ENCODE results near the gene TNS4. TPM values are rescaled to one million over a fixed set of nuclear protein-coding genes. Genes with fewer than 3 reads are reported as not detected.
A peak's percentile ranks its signal among the peaks of the same experiment; 100 is the strongest.

Gene TNS4
- polyA plus RNA-seq, 2 of the 4 experiments (the other 2 are of a cell fraction), result 24.2 to 73.5 TPM

DNA sequence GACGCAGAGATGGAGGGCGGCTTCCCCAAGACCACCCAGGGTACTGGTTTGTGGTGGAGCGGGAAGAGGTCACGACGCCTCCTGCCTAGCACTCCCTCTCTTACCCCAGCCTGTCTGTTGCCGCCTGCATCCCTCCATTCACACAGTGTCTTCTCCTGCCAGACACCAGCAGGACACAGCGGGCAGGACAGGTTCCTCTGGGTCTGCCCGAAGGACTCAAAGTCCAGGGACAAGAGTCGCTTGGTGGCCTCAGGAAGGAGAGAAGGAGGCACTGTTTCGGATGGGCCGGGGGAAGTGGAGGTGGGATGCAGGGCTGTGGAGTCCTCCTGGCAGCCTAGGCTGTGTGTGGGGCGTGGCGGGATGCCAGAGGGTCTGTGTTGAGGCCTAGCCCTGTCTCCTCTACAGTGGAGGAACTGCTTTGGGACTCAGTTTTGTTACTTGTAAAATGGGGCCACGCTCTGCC, 19.6 kb upstream of the TNS4 start:
- no peak overlapping the region for H3K4me3 ChIP-seq
- H3K4me1 ChIP-seq, result peaks cover 76% of the 10 kb centered on the region
- peak overlapping the region; percentile 97 to 99 for H3K27ac ChIP-seq
- peaks cover 30% of the 10 kb centered on the region for H3K9me3 ChIP-seq
- CTCF ChIA-PET, result interaction anchor here (0.7 to 36.6 kb wide), 11 partner anchors 13 to 66 kb away, joined by 3 to 1144 read pairs (median 11); partner anchors contain the start of genes CCR7 and IGFBP4
- FAIRE-seq (no peak), ATAC-seq (no peak), DNase-seq (ENCODE audit: low read depth in 1 of 2, low spot score in 1 of 2) (no peak)
- WGBS (ENCODE audit: missing lambda C conversion rate), result 80% methylated on average over 14 of the region's 14 CpGs
- H3K4me2 ChIP-seq, result peak overlapping the region; percentile 48
- POLR2A ChIA-PET, result interaction anchor here (0.6 to 1.5 kb wide), 8 partner anchors 22 to 58 kb away, joined by 3 to 5 read pairs (median 4); no protein-coding TSS in a partner anchor
- TF ChIP-seq SREBF2 (IDR thresholded peaks at IDR 0.05), result no peak
- no peak; the same call in 2 of the 3 replicates for TF ChIP-seq SMC3 (IDR thresholded peaks at IDR 0.05)
- no peak for TF ChIP-seq CHD2 (IDR thresholded peaks at IDR 0.05; ENCODE audit: low read length, partially characterized antibody)
- no peak for TF ChIP-seq RAD21 (conservative IDR thresholded peaks at IDR 0.05 in 1 of 2, IDR thresholded peaks at IDR 0.05 in 1 of 2)
- TF ChIP-seq EP300 (IDR thresholded peaks at IDR 0.05), result no peak
- TF ChIP-seq EHF (CRISPR knock-in tag; IDR thresholded peaks at IDR 0.05), result no peak
- TF ChIP-seq, protein P1, sequence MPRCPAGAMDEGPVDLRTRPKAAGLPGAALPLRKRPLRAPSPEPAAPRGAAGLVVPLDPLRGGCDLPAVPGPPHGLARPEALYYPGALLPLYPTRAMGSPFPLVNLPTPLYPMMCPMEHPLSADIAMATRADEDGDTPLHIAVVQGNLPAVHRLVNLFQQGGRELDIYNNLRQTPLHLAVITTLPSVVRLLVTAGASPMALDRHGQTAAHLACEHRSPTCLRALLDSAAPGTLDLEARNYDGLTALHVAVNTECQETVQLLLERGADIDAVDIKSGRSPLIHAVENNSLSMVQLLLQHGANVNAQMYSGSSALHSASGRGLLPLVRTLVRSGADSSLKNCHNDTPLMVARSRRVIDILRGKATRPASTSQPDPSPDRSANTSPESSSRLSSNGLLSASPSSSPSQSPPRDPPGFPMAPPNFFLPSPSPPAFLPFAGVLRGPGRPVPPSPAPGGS (IDR thresholded peaks at IDR 0.05), result no peak
- no peak for TF ChIP-seq JUNB (IDR thresholded peaks at IDR 0.05)
- TF ChIP-seq NPAS2 (CRISPR knock-in tag; IDR thresholded peaks at IDR 0.05; ENCODE audit: borderline replicate concordance), result no peak
- TF ChIP-seq, protein P2, sequence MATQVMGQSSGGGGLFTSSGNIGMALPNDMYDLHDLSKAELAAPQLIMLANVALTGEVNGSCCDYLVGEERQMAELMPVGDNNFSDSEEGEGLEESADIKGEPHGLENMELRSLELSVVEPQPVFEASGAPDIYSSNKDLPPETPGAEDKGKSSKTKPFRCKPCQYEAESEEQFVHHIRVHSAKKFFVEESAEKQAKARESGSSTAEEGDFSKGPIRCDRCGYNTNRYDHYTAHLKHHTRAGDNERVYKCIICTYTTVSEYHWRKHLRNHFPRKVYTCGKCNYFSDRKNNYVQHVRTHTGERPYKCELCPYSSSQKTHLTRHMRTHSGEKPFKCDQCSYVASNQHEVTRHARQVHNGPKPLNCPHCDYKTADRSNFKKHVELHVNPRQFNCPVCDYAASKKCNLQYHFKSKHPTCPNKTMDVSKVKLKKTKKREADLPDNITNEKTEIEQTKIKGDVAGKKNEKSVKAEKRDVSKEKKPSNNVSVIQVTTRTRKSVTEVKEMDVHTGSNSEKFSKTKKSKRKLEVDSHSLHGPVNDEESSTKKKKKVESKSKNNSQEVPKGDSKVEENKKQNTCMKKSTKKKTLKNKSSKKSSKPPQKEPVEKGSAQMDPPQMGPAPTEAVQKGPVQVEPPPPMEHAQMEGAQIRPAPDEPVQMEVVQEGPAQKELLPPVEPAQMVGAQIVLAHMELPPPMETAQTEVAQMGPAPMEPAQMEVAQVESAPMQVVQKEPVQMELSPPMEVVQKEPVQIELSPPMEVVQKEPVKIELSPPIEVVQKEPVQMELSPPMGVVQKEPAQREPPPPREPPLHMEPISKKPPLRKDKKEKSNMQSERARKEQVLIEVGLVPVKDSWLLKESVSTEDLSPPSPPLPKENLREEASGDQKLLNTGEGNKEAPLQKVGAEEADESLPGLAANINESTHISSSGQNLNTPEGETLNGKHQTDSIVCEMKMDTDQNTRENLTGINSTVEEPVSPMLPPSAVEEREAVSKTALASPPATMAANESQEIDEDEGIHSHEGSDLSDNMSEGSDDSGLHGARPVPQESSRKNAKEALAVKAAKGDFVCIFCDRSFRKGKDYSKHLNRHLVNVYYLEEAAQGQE (IDR thresholded peaks at IDR 0.05), result no peak
- TF ChIP-seq ZFP36 (IDR thresholded peaks at IDR 0.05; ENCODE audit: borderline replicate concordance, partially characterized antibody), result no peak
- no peak for TF ChIP-seq MYC (IDR thresholded peaks at IDR 0.05; ENCODE audit: borderline replicate concordance, low read length)
- no peak for TF ChIP-seq ZSCAN20 (CRISPR knock-in tag; IDR thresholded peaks at IDR 0.05)
- no peak for TF ChIP-seq CBX2 (IDR thresholded peaks at IDR 0.05; ENCODE audit: borderline replicate concordance, low read depth)
- peak; percentile 77; the same call in 1 of the 2 replicates for TF ChIP-seq HOXB13 (CRISPR knock-in tag; IDR thresholded peaks at IDR 0.05; ENCODE audit: low read depth)
- no peak for TF ChIP-seq HEYL (CRISPR knock-in tag; IDR thresholded peaks at IDR 0.05)
- TF ChIP-seq POLR2AphosphoS2 (conservative IDR thresholded peaks at IDR 0.05; ENCODE audit: low read length), result no peak
- TF ChIP-seq RNF2 (IDR thresholded peaks at IDR 0.05; ENCODE audit: borderline replicate concordance, low read depth), result no peak
- no peak for TF ChIP-seq CHD4 (IDR thresholded peaks at IDR 0.05; ENCODE audit: borderline replicate concordance)
- TF ChIP-seq TFCP2L1 (CRISPR knock-in tag; IDR thresholded peaks at IDR 0.05), result no peak
- TF ChIP-seq RFX5 (IDR thresholded peaks at IDR 0.05), result no peak
- TF ChIP-seq, protein P3, sequence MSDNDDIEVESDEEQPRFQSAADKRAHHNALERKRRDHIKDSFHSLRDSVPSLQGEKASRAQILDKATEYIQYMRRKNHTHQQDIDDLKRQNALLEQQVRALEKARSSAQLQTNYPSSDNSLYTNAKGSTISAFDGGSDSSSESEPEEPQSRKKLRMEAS (IDR thresholded peaks at IDR 0.05), result no peak
- TF ChIP-seq MAFK (IDR thresholded peaks at IDR 0.05; ENCODE audit: partially characterized antibody), result no peak
- no peak for TF ChIP-seq JUN (IDR thresholded peaks at IDR 0.05)
- peak; percentile 41; the same call in 1 of the 2 replicates for TF ChIP-seq ZNF302 (CRISPR knock-in tag; IDR thresholded peaks at IDR 0.05)
- TF ChIP-seq POLR2A (IDR thresholded peaks at IDR 0.05; ENCODE audit: low read length), result no peak
- TF ChIP-seq, protein P4, sequence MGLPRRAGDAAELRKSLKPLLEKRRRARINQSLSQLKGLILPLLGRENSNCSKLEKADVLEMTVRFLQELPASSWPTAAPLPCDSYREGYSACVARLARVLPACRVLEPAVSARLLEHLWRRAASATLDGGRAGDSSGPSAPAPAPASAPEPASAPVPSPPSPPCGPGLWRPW (IDR thresholded peaks at IDR 0.05), result no peak
- 0 out of 2 replicates have a peak, but pooled peaks have one; percentile 50 for TF ChIP-seq FOSB (CRISPR knock-in tag; IDR thresholded peaks at IDR 0.05)
- TF ChIP-seq, protein P5, sequence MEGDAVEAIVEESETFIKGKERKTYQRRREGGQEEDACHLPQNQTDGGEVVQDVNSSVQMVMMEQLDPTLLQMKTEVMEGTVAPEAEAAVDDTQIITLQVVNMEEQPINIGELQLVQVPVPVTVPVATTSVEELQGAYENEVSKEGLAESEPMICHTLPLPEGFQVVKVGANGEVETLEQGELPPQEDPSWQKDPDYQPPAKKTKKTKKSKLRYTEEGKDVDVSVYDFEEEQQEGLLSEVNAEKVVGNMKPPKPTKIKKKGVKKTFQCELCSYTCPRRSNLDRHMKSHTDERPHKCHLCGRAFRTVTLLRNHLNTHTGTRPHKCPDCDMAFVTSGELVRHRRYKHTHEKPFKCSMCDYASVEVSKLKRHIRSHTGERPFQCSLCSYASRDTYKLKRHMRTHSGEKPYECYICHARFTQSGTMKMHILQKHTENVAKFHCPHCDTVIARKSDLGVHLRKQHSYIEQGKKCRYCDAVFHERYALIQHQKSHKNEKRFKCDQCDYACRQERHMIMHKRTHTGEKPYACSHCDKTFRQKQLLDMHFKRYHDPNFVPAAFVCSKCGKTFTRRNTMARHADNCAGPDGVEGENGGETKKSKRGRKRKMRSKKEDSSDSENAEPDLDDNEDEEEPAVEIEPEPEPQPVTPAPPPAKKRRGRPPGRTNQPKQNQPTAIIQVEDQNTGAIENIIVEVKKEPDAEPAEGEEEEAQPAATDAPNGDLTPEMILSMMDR (IDR thresholded peaks at IDR 0.05), result no peak
- TF ChIP-seq FOSL2 (IDR thresholded peaks at IDR 0.05), result no peak
- no peak for TF ChIP-seq FOSL2 (CRISPR knock-in tag; IDR thresholded peaks at IDR 0.05)
- no peak for TF ChIP-seq EHMT2 (IDR thresholded peaks at IDR 0.05; ENCODE audit: low read depth)
- TF ChIP-seq, protein P6, sequence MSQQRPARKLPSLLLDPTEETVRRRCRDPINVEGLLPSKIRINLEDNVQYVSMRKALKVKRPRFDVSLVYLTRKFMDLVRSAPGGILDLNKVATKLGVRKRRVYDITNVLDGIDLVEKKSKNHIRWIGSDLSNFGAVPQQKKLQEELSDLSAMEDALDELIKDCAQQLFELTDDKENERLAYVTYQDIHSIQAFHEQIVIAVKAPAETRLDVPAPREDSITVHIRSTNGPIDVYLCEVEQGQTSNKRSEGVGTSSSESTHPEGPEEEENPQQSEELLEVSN (IDR thresholded peaks at IDR 0.05; ENCODE audit: borderline replicate concordance, low read depth), result no peak; the same call in 1 of the 2 replicates
- TF ChIP-seq, protein P7, sequence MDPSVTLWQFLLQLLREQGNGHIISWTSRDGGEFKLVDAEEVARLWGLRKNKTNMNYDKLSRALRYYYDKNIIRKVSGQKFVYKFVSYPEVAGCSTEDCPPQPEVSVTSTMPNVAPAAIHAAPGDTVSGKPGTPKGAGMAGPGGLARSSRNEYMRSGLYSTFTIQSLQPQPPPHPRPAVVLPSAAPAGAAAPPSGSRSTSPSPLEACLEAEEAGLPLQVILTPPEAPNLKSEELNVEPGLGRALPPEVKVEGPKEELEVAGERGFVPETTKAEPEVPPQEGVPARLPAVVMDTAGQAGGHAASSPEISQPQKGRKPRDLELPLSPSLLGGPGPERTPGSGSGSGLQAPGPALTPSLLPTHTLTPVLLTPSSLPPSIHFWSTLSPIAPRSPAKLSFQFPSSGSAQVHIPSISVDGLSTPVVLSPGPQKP (IDR thresholded peaks at IDR 0.05; ENCODE audit: low read depth, low read length), result no peak
